22Rv1 (cell line): ENCODE measurements around the gene GRHPR.
A peak's percentile ranks its signal among the peaks of the same experiment; 100 is the strongest.

Experiments used
- H3K27ac ChIP-seq: fragments of 450-650 bp; 2 replicates; pipeline ENCODE4 v1.5.1; 2017
- CTCF ChIP-seq: fragments of 450-650 bp; IDR thresholded peaks from 2 replicates; pipeline ENCODE4 v1.5.1; 2017; ENCODE audit warnings: mild to moderate bottlenecking
- ZFX ChIP-seq: fragments of 450-650 bp; IDR thresholded peaks from 2 replicates; pipeline ENCODE4 v1.6.1; 2017; ENCODE audit warnings: antibody characterized with exemption, borderline replicate concordance

GRHPR gene

GRCh38 chr9:37429441-37430285 is 7.2 kb downstream of the GRHPR start:
- no peak for TF ChIP-seq ZFX
- TF ChIP-seq CTCF, result no peak
- H3K27ac ChIP-seq, result no peak overlapping the region

GRCh38 chr9:37430841-37431597 is 8.5 kb downstream of the GRHPR start:
- no peak overlapping the region for H3K27ac ChIP-seq
- TF ChIP-seq CTCF, result no peak

GRCh38 chr9:37432020-37432419 is 9.5 kb downstream of the GRHPR start:
- no peak for TF ChIP-seq CTCF
- TF ChIP-seq ZFX, result no peak
- 0 out of 2 replicates have a peak overlapping the region, but pooled peaks have one; percentile 12 for H3K27ac ChIP-seq

GRCh38 chr9:37433867-37434371 is 11.4 kb downstream of the GRHPR start:
- TF ChIP-seq CTCF (no peak), ZFX (no peak)
- H3K27ac ChIP-seq, result no peak overlapping the region

GRCh38 chr9:37436540-37436939 is 14.0 kb downstream of the GRHPR start:
- TF ChIP-seq ZFX, result no peak
- peak overlapping the region; percentile 20; the same call in 1 of the 2 replicates for H3K27ac ChIP-seq

- TF ChIP-seq ZFX, result no peak
- no peak for TF ChIP-seq CTCF
Observed at GRCh38 chr9:37437010-37437409, 14.5 kb downstream of the GRHPR start.

GRCh38 chr9:37437621-37438020 is 15.1 kb downstream of the GRHPR start:
- peak overlapping the region; percentile 12; the same call in 1 of the 2 replicates for H3K27ac ChIP-seq
- TF ChIP-seq CTCF (no peak), ZFX (no peak)

More at GRCh38 chr9:37437010-37437409, 14.5 kb downstream of the GRHPR start:
- H3K27ac ChIP-seq, result no peak overlapping the region
